ENCODE data around the gene TSPOAP1.
A peak's percentile ranks its signal among the peaks of the same experiment; 100 is the strongest.

Gene TSPOAP1

DNA sequence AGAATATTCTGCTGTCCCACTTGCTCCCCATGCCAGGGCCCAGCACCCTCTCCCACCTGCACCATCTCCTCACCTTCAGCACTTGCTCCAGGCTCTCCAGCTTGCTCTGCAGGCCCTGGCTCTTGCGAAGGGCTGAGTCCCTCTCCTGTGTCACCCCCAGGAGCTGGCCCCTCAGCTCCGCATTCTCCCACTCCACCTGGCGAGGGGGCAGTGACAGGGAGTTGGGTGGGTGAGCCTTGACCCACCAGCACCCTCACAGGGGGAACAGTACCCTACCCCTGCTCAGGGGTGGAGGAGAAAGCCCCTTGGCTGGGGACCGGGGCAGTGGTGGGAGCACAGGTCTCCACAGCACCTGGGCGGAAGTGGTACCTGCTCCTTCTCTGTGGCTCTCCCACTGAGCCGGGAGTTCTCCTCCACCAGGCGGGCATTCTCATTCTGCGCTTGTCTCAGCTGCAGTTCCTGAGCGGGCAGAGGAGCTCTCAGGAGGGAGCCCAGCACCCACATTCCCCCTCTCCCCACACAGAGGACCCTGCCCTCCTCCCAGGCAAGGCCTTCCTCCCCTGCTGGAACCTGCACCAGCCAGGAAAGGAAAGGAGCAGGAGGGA lies 5.9 kb downstream of the TSPOAP1 start:
- Histone ChIP-seq H3K27me3 (replicated peaks; ENCODE audit: control insufficient read depth, insufficient read depth, low read length, poor library complexity, severe bottlenecking) (no peaks in the 10 kb centered on the region), H3K4me3 (ENCODE audit: insufficient read depth, low read depth, low read length, poor library complexity, severe bottlenecking) (no peak overlapping the region), H3K4me1 (ENCODE audit: control insufficient read depth, insufficient read depth, low read length, poor library complexity, severe bottlenecking) (peaks cover 9% of the 10 kb centered on the region), H3K27ac (ENCODE audit: insufficient read depth, low read length, poor library complexity, severe bottlenecking) (no peak overlapping the region), H3K9me3 (ENCODE audit: control insufficient read depth, low read length) (no peaks in the 10 kb centered on the region), H3K36me3 (ENCODE audit: control insufficient read depth, insufficient read depth, low read length) (no peaks in the 10 kb centered on the region)
- DNase-seq = no peak

DNA sequence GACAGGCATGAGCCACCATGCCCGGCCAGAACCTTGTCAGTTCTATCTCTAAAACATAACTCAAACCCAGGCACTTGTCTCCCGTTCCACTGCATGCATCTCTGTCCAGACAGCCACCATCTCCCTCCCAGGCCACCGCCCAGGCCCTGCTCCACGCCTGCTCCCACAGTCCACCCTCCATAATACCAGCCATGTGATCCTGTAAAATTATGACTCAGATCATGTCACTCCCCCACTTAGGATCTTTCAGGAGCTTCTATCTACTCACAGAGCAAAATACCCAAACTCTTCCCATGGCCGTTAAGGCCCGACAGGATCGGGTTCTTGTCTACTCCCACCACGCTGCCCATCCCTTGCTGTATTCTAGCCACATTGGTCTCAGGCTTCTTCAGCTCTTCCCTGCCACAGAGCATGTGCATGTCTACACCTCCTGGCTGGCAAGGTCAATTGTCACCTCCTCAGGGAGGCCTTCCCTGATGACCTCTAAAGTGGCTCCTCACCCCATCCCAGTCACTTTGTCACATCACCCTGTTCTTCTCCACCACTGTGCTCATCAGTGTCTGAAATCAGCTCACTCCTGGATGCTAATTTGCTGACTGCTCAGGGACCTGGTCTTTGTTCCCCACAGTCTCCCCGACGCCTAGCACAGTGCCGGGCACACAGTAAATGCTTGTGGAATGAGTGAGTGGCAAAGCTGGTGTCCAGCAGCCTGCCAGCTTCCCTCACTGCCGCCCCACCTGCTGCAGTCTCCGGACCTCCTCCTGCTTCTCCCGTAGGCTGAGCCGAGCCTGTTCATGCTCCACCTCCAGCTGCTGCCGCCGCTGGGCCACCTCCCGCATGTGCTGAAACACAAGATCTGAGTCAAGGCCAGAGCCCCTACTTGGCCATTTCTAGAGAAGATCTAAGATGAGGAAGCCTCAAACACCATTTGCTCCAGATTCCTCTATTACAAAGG lies 6.7 kb downstream of the TSPOAP1 start:
- no peaks in the 10 kb centered on the region for H3K9me3 ChIP-seq (ENCODE audit: control insufficient read depth, low read length)
- H3K4me3 ChIP-seq (ENCODE audit: insufficient read depth, low read depth, low read length, poor library complexity, severe bottlenecking) = no peak overlapping the region
- no peak for DNase-seq
- peaks cover 10% of the 10 kb centered on the region for H3K4me1 ChIP-seq (ENCODE audit: control insufficient read depth, insufficient read depth, low read length, poor library complexity, severe bottlenecking)
- H3K36me3 ChIP-seq (ENCODE audit: control insufficient read depth, insufficient read depth, low read length) = no peaks in the 10 kb centered on the region
- no peak overlapping the region for H3K27ac ChIP-seq (ENCODE audit: insufficient read depth, low read length, poor library complexity, severe bottlenecking)
- no peaks in the 10 kb centered on the region for H3K27me3 ChIP-seq (replicated peaks; ENCODE audit: control insufficient read depth, insufficient read depth, low read length, poor library complexity, severe bottlenecking)

DNA sequence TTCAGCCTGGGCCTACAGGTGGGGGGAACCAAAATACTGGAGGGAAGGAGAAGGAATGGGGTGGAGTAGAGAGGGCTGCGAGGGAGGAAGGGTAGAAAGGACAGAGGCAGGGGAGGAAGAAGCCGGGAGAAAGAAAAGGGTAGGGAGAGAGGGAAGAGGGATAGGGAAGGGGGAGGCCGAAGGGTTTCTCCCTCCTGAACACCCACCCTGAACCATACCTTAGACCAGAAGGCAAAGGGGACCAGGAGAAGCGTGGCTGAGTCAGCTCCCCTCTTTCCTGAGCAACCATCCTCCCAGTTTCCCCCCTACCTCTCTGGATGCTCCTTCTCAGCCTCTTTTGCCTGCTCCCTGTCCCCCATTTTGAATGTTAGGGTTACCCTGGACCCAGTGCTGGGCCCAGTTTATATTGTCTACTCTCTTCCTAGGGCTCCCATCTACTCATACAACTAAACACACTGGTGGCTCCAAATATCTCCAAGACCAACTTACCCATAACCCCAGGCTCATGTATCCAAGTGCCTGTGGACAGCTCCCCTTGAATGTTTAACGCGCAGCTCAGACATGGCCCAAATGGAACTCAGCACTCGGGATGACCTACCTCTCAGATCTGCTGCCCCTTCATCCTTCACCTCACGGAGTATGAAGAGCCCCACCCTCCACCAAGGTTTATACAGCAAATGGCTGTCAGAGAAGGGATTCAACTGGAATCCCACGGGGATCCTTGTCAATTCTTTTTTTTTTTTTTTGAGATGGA lies 7.8 kb downstream of the TSPOAP1 start:
- Histone ChIP-seq H3K27me3 (replicated peaks; ENCODE audit: control insufficient read depth, insufficient read depth, low read length, poor library complexity, severe bottlenecking) (no peaks in the 10 kb centered on the region), H3K36me3 (ENCODE audit: control insufficient read depth, insufficient read depth, low read length) (no peaks in the 10 kb centered on the region)
- no peak for DNase-seq

DNA sequence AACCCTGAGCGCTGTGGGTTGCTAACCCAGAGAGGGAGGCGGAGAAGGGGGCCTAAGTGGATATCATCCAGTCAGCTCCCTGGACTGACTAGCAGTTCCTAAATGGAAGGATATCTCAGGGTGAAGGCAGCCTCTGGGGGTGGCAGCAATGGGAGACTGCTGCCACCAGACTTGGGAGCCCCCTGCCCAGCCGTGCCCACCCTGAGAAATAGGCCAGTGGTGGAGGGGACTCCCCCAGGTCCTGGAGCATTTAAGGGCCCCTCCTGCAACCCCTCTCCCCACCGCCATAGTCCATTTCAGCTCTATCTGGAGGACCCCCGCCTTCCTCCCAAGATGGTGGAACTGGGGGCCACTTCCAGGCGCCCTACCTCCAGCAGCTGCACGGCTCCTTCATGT lies 8.4 kb downstream of the TSPOAP1 start:
- no peaks in the 10 kb centered on the region for H3K9me3 ChIP-seq (ENCODE audit: control insufficient read depth, low read length)
- H3K4me3 ChIP-seq (ENCODE audit: insufficient read depth, low read depth, low read length, poor library complexity, severe bottlenecking) = no peak overlapping the region
- no peaks in the 10 kb centered on the region for H3K36me3 ChIP-seq (ENCODE audit: control insufficient read depth, insufficient read depth, low read length)
- peaks cover 10% of the 10 kb centered on the region for H3K4me1 ChIP-seq (ENCODE audit: control insufficient read depth, insufficient read depth, low read length, poor library complexity, severe bottlenecking)
- H3K27ac ChIP-seq (ENCODE audit: insufficient read depth, low read length, poor library complexity, severe bottlenecking) = no peak overlapping the region
- no peak for DNase-seq
- H3K27me3 ChIP-seq (replicated peaks; ENCODE audit: control insufficient read depth, insufficient read depth, low read length, poor library complexity, severe bottlenecking) = no peaks in the 10 kb centered on the region

More for the DNA sequence above, 7.8 kb downstream of the TSPOAP1 start:
- Histone ChIP-seq H3K4me3 (ENCODE audit: insufficient read depth, low read depth, low read length, poor library complexity, severe bottlenecking) (no peak overlapping the region), H3K9me3 (ENCODE audit: control insufficient read depth, low read length) (no peaks in the 10 kb centered on the region), H3K27ac (ENCODE audit: insufficient read depth, low read length, poor library complexity, severe bottlenecking) (no peak overlapping the region), H3K4me1 (ENCODE audit: control insufficient read depth, insufficient read depth, low read length, poor library complexity, severe bottlenecking) (peaks cover 10% of the 10 kb centered on the region)

DNA sequence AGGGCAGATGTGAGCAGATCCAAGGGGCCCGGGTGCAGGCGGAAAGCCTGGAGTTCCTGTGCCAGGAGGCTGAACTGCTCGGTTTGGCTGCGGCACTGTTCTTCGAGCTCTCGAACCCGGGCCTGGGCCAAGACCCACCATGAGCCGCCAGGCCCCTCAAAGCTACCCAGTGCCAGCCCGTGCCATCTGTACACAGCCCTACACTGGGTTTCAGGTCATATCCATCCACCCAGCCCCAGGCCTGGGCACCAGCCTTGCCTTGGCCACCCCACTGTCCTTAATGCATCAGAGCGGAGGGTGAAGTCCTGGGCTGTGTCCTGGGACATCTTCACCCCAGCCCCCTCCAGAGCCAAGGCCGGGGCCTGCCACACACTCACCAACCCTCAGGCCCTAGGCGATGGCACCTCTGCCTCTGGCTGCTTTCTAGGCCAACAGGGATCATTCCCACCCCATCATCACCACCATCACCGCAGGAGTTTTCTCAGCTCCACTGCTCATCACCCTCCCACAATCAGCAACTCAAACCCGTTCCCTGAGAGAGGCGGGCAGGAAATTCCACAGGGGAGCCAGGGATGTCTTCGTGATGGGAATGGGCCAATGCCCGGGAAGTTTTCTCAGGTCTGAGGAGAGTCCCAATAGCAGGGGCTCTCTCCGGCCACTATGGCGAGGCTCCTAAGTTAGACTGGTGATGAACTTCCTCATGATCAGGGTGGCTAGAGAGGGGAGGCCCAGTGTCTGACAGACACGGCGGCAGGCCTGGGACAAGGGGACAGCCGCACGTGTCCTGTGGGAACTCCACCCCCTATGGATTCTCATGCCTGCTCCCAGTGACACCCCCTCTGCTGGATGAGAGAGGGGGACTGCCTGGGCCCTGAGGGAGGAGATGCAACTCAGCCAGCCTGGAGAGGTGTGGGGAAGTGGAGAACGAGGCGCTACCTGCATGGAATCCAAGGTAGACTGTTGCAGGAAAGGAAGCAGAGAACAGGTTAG lies 9.1 kb downstream of the TSPOAP1 start:
- Histone ChIP-seq H3K27ac (ENCODE audit: insufficient read depth, low read length, poor library complexity, severe bottlenecking) (no peak overlapping the region), H3K27me3 (replicated peaks; ENCODE audit: control insufficient read depth, insufficient read depth, low read length, poor library complexity, severe bottlenecking) (no peaks in the 10 kb centered on the region), H3K4me3 (ENCODE audit: insufficient read depth, low read depth, low read length, poor library complexity, severe bottlenecking) (no peak overlapping the region), H3K4me1 (ENCODE audit: control insufficient read depth, insufficient read depth, low read length, poor library complexity, severe bottlenecking) (peaks cover 10% of the 10 kb centered on the region), H3K36me3 (ENCODE audit: control insufficient read depth, insufficient read depth, low read length) (peaks cover 3% of the 10 kb centered on the region), H3K9me3 (ENCODE audit: control insufficient read depth, low read length) (no peaks in the 10 kb centered on the region)
- no peak for DNase-seq

DNA sequence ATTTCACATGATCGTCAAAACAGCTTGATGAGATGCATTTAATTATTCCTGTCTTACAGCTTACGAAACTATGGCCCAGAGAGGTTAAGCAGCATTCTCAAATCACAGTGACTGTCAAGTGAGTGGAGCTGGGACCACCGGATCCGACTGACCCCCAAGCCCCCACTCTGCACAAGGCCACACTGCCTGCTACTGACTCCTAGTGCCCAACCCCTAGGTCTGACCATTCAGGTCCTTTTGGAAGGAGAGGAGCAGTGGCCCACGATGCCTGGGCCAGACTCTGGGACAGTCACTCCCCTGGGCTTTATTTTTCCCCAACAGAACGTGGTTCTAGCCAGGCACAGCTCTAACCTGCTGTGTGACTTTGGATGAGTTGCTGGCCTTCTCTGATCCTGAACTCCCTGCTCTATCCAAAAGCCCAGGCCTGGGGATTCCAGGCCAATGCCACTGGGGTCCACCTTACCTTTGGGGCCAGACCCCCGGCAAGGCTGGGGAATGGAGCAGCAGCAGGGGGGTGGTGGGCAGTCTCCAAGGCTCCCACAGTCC lies 9.9 kb downstream of the TSPOAP1 start:
- Histone ChIP-seq H3K9me3 (ENCODE audit: control insufficient read depth, low read length) (no peaks in the 10 kb centered on the region), H3K4me1 (ENCODE audit: control insufficient read depth, insufficient read depth, low read length, poor library complexity, severe bottlenecking) (peaks cover 10% of the 10 kb centered on the region), H3K27ac (ENCODE audit: insufficient read depth, low read length, poor library complexity, severe bottlenecking) (no peak overlapping the region), H3K36me3 (ENCODE audit: control insufficient read depth, insufficient read depth, low read length) (peaks cover 6% of the 10 kb centered on the region), H3K27me3 (replicated peaks; ENCODE audit: control insufficient read depth, insufficient read depth, low read length, poor library complexity, severe bottlenecking) (no peaks in the 10 kb centered on the region), H3K4me3 (ENCODE audit: insufficient read depth, low read depth, low read length, poor library complexity, severe bottlenecking) (no peak overlapping the region)
- DNase-seq = no peak

DNA sequence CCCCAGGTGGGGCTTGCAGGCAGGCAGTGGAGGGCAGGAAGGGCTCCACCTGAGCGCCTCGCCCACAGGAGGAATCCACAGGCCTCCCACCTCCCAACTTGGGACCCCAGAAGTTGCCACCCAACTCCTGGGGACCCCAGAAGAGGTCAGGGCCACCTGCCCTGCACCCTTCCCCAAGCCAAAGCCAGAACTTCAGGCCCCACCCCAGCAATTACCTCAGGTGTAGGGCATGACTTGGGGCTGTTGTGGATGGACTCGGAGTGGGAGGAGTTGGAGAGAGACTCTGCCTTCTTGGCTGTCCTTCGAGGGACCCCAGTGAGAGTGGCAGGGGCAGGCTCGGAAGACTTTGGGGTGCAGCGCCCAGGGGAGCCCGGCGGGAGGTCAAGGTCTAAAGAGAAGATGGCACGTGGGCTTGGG lies 10.5 kb downstream of the TSPOAP1 start:
- Histone ChIP-seq H3K27ac (ENCODE audit: insufficient read depth, low read length, poor library complexity, severe bottlenecking) (peak overlapping the region; percentile 49), H3K36me3 (ENCODE audit: control insufficient read depth, insufficient read depth, low read length) (peaks cover 6% of the 10 kb centered on the region), H3K4me3 (ENCODE audit: insufficient read depth, low read depth, low read length, poor library complexity, severe bottlenecking) (no peak overlapping the region), H3K9me3 (ENCODE audit: control insufficient read depth, low read length) (no peaks in the 10 kb centered on the region), H3K4me1 (ENCODE audit: control insufficient read depth, insufficient read depth, low read length, poor library complexity, severe bottlenecking) (peaks cover 10% of the 10 kb centered on the region), H3K27me3 (replicated peaks; ENCODE audit: control insufficient read depth, insufficient read depth, low read length, poor library complexity, severe bottlenecking) (no peaks in the 10 kb centered on the region)
- DNase-seq = no peak

DNA sequence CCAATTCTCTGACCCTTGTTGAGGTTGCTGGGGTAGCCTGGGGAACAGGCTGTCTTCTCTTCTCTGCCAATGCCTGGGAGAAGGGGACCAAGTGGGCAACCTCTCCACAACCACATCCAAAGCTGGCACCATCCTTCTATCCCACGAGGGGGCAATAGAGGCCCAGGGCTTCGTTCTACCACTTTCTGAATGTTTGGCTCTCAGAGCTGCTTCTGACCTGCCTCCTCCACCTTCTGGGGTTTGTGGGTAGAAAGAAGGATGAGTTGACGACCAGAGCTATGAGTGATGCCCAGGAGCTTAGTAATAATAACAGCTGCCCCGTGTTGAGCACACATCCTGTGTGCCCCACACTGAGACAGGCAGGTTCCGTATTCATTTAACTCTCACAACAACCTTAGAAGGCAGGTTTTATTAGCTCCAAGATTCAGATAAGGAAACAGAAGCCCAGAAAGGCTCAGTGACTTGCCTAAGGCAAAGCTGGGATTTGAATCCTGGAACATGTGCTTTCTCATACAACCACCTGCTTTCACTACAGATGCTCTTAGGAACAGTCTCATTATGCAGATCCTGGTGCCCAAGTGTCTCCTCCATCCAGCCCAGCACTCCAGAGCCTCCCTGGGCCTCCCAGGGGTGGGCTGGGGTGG lies 11.1 kb downstream of the TSPOAP1 start:
- Histone ChIP-seq H3K27ac (ENCODE audit: insufficient read depth, low read length, poor library complexity, severe bottlenecking) (peak overlapping the region; percentile 49), H3K27me3 (replicated peaks; ENCODE audit: control insufficient read depth, insufficient read depth, low read length, poor library complexity, severe bottlenecking) (no peaks in the 10 kb centered on the region), H3K4me3 (ENCODE audit: insufficient read depth, low read depth, low read length, poor library complexity, severe bottlenecking) (no peak overlapping the region), H3K9me3 (ENCODE audit: control insufficient read depth, low read length) (no peaks in the 10 kb centered on the region), H3K4me1 (ENCODE audit: control insufficient read depth, insufficient read depth, low read length, poor library complexity, severe bottlenecking) (peaks cover 10% of the 10 kb centered on the region), H3K36me3 (ENCODE audit: control insufficient read depth, insufficient read depth, low read length) (peaks cover 6% of the 10 kb centered on the region)
- DNase-seq = peak; percentile 56 to 61 (median 60)

All from effector memory CD4-positive, alpha-beta T cell (primary cell).